ENCODE data around the gene ADAMTS3.

GRCh38 chr4:72341432-72341820, 227.6 kb downstream of the ADAMTS3 start:
- TF ChIP-seq POLR2AphosphoS5 (IDR thresholded peaks at IDR 0.05; ENCODE audit: low read depth): no peak
- TF ChIP-seq, protein P1, sequence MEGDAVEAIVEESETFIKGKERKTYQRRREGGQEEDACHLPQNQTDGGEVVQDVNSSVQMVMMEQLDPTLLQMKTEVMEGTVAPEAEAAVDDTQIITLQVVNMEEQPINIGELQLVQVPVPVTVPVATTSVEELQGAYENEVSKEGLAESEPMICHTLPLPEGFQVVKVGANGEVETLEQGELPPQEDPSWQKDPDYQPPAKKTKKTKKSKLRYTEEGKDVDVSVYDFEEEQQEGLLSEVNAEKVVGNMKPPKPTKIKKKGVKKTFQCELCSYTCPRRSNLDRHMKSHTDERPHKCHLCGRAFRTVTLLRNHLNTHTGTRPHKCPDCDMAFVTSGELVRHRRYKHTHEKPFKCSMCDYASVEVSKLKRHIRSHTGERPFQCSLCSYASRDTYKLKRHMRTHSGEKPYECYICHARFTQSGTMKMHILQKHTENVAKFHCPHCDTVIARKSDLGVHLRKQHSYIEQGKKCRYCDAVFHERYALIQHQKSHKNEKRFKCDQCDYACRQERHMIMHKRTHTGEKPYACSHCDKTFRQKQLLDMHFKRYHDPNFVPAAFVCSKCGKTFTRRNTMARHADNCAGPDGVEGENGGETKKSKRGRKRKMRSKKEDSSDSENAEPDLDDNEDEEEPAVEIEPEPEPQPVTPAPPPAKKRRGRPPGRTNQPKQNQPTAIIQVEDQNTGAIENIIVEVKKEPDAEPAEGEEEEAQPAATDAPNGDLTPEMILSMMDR (conservative IDR thresholded peaks at IDR 0.05; ENCODE audit: low read depth in 2 of 2): no peak; a peak in 2 of 4 replicates
- TF ChIP-seq, protein P2, sequence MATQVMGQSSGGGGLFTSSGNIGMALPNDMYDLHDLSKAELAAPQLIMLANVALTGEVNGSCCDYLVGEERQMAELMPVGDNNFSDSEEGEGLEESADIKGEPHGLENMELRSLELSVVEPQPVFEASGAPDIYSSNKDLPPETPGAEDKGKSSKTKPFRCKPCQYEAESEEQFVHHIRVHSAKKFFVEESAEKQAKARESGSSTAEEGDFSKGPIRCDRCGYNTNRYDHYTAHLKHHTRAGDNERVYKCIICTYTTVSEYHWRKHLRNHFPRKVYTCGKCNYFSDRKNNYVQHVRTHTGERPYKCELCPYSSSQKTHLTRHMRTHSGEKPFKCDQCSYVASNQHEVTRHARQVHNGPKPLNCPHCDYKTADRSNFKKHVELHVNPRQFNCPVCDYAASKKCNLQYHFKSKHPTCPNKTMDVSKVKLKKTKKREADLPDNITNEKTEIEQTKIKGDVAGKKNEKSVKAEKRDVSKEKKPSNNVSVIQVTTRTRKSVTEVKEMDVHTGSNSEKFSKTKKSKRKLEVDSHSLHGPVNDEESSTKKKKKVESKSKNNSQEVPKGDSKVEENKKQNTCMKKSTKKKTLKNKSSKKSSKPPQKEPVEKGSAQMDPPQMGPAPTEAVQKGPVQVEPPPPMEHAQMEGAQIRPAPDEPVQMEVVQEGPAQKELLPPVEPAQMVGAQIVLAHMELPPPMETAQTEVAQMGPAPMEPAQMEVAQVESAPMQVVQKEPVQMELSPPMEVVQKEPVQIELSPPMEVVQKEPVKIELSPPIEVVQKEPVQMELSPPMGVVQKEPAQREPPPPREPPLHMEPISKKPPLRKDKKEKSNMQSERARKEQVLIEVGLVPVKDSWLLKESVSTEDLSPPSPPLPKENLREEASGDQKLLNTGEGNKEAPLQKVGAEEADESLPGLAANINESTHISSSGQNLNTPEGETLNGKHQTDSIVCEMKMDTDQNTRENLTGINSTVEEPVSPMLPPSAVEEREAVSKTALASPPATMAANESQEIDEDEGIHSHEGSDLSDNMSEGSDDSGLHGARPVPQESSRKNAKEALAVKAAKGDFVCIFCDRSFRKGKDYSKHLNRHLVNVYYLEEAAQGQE (IDR thresholded peaks at IDR 0.05; ENCODE audit: unreplicated experiment): no peak
- TF ChIP-seq ZNF462 (CRISPR knock-in tag; IDR thresholded peaks at IDR 0.05): no peak
- TF ChIP-seq EZH2 (IDR thresholded peaks at IDR 0.05; ENCODE audit: low read depth, unreplicated experiment): no peak
